BE2C (cell line): ENCODE data around the gene ZNF136.

Experiments
- DNase-seq: peaks from one replicate; pipeline ENCODE4 v3.0.0-alpha.2; 2020
- H3K27me3 ChIP-seq: fragments of 250-450 bp; sonication (Bioruptor Pico); 2 replicates; pipeline ENCODE4 v1.5.1; 2020; ENCODE audit warnings: mild to moderate bottlenecking
- H3K36me3 ChIP-seq: fragments of 250-450 bp; sonication (Bioruptor Pico); 2 replicates; pipeline ENCODE4 v1.5.1; 2020; ENCODE audit warnings: mild to moderate bottlenecking
- H3K4me1 ChIP-seq: fragments of 250-450 bp; sonication (Bioruptor Pico); 2 replicates; pipeline ENCODE4 v1.5.1; 2020
- H3K4me3 ChIP-seq: 2 replicates; pipeline ENCODE4 v1.5.1; 2011; ENCODE audit warnings: low read depth, low read length
- H3K9me3 ChIP-seq: fragments of 250-450 bp; sonication (Bioruptor Pico); 2 replicates; pipeline ENCODE4 v1.5.1; 2020
- CTCF ChIP-seq: IDR thresholded peaks from 2 replicates; pipeline ENCODE4 v1.5.1; 2012; ENCODE audit warnings: mild to moderate bottlenecking, low read depth, low read length

ZNF136 gene

GRCh38 chr19:12224676-12225075 is 61.8 kb downstream of the ZNF136 start:
- no peak for DNase-seq
- Histone ChIP-seq H3K4me3 (no peak overlapping the region), H3K27me3 (no peaks in the 10 kb centered on the region), H3K4me1 (no peaks in the 10 kb centered on the region), H3K9me3 (peaks cover 3% of the 10 kb centered on the region; the same call in 1 of the 2 replicates), H3K36me3 (no peaks in the 10 kb centered on the region)
- TF ChIP-seq CTCF, result no peak

GRCh38 chr19:12229990-12230389 is 67.1 kb downstream of the ZNF136 start:
- no peak for TF ChIP-seq CTCF
- H3K4me1 ChIP-seq, result no peaks in the 10 kb centered on the region
- no peak for DNase-seq
- peaks cover 3% of the 10 kb centered on the region; the same call in 1 of the 2 replicates for H3K9me3 ChIP-seq
- no peak overlapping the region for H3K4me3 ChIP-seq
- H3K27me3 ChIP-seq, result no peaks in the 10 kb centered on the region
- no peaks in the 10 kb centered on the region for H3K36me3 ChIP-seq

- TF ChIP-seq CTCF, result no peak
- no peaks in the 10 kb centered on the region for H3K4me1 ChIP-seq
- H3K36me3 ChIP-seq, result no peaks in the 10 kb centered on the region
- no peaks in the 10 kb centered on the region for H3K27me3 ChIP-seq
- peaks cover 2% of the 10 kb centered on the region; the same call in 1 of the 2 replicates for H3K9me3 ChIP-seq
- no peak overlapping the region for H3K4me3 ChIP-seq
- DNase-seq, result no peak
These were observed 68.1 kb downstream of the ZNF136 start for GRCh38 chr19:12230751-12231733.

- no peak for TF ChIP-seq CTCF
- DNase-seq, result no peak
- Histone ChIP-seq H3K9me3 (0 out of 2 replicates have a peak, but pooled peaks cover 3% of the 10 kb centered on the region), H3K36me3 (no peaks in the 10 kb centered on the region; the same call in 1 of the 2 replicates), H3K4me1 (no peaks in the 10 kb centered on the region), H3K27me3 (no peaks in the 10 kb centered on the region), H3K4me3 (no peak overlapping the region)
These were observed 70.1 kb downstream of the ZNF136 start for GRCh38 chr19:12232961-12233360.

GRCh38 chr19:12237143-12237839 is 74.4 kb downstream of the ZNF136 start:
- H3K36me3 ChIP-seq, result no peaks in the 10 kb centered on the region; the same call in 1 of the 2 replicates

More at GRCh38 chr19:12237143-12237839, 74.4 kb downstream of the ZNF136 start:
- 0 out of 2 replicates have a peak, but pooled peaks cover 3% of the 10 kb centered on the region for H3K9me3 ChIP-seq
- no peak for DNase-seq
- no peaks in the 10 kb centered on the region for H3K4me1 ChIP-seq
- no peak overlapping the region for H3K4me3 ChIP-seq
- TF ChIP-seq CTCF, result no peak
- no peaks in the 10 kb centered on the region for H3K27me3 ChIP-seq
